NCI-H2081 (cell line): ENCODE data around the gene POLR1B.
"Not testable (repeated sequence)": the region's sequence is repeated elsewhere in the genome, so short reads cannot be mapped to it uniquely, and the experiment has no call there.

Experiments
- DNase-seq, 2 experiments: peaks; one replicate each; lab custom pipeline; 2025; lab: John Stamatoyannopoulos, UW

The POLR1B gene

GRCh38 chr2:112600634-112601033 is 58.4 kb downstream of the POLR1B start:
- DNase-seq: no peak

DNA sequence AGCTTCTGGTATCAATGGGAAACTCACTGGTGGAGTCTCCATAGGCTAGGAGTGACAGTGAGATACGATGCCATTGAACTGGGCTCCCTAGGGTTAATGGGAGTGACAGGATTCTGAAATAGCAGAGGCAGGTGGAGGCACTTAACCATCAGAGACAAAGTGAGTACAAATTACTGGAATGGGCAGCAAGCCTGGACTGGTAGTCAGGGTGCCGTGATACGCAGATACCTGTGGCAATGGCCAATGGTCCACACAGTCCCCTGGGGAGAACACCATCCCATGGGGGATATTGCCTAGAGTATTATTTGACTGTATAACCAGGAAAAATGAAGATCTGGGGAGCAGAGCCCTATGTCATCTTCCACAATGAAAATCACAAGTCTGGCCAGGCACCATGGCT is 59.5 kb downstream of the POLR1B start:
- peak in 1 of 2 experiments; percentile 12 for DNase-seq

DNA sequence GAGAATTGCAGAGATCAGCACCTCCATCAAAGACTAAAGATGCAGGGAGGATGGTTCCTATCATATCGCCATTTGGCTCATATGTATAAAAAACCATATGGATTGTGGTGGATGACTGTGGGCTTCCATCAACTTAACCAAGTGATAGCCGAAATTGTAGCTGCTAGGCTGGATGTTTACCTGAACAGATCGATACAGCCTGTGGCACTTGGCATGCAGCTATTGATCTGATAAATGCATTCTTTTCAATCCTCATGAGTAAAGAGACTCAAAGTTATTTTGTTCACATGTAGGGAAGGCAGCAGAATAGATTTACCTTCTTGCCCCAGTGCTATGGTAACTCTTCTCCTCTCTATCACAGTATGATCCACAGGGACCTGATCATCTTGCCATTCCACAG is 60.7 kb downstream of the POLR1B start:
- DNase-seq: no peak

DNA sequence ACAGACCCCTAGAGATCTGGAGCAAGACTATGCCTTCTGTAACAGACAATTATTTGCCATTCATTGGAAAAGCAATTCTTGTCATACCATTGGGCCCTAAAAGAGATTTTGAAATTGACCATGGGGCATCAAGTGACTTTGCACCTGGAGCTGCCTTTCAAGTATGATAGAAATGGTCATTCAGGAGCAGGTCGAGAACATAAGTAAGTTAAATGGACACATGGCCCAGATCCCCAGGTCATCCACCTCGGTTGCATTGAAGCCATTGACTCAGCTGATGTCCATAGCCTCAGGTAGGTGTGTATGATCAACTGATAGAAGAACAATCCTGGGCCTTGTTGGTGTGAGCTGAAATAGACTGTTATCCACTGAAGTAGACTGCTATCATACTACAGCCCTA is 61.5 kb downstream of the POLR1B start:
- no peak for DNase-seq

DNA sequence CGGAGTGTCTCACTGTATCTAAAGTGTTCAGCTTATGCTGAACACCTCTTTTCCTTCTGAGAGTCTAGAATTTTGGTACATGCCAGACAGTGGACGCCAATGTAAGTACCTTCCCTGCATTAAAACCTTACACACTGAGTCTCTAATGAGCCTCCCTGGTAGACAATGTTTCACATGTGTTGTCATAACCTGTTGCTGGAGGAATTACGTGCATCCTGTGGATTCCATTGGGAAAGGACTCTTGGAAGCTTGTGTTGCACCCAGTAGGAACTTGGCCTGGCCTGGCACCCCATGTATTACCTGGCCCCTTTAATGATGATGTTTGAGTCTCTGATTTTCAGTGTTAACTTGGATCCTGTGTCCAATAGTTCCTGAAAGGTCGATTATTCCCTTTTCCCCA is 62.7 kb downstream of the POLR1B start:
- DNase-seq: no peak

GRCh38 chr2:112605926-112606325 is 63.7 kb downstream of the POLR1B start:
- no peak for DNase-seq

- DNase-seq: no peak
These were observed 64.3 kb downstream of the POLR1B start for GRCh38 chr2:112606547-112606946.

GRCh38 chr2:112607680-112608438 is 65.6 kb downstream of the POLR1B start:
- DNase-seq: no peak

- not testable (repeated sequence) for DNase-seq
These were observed 67.1 kb downstream of the POLR1B start for GRCh38 chr2:112609320-112609719.

DNA sequence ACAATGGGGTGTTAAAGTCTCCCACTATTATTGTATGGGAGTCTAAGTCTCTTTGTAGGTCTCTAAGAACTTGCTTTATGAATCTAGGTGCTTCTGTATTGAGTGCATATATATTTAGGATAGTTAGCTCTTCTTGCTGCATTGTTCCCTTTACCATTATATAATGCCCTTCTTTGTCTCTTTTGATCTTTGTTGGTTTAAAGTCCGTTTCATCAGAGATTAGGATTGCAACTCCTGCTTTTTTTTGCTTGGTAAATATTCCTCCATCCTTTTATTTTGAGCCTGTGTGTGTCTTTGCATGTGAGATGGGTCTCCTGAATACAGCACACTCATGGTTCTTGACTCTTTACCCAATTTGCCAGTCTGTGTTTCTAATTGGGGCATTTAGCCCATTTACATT is 70.0 kb downstream of the POLR1B start:
- not testable (repeated sequence) for DNase-seq

DNA sequence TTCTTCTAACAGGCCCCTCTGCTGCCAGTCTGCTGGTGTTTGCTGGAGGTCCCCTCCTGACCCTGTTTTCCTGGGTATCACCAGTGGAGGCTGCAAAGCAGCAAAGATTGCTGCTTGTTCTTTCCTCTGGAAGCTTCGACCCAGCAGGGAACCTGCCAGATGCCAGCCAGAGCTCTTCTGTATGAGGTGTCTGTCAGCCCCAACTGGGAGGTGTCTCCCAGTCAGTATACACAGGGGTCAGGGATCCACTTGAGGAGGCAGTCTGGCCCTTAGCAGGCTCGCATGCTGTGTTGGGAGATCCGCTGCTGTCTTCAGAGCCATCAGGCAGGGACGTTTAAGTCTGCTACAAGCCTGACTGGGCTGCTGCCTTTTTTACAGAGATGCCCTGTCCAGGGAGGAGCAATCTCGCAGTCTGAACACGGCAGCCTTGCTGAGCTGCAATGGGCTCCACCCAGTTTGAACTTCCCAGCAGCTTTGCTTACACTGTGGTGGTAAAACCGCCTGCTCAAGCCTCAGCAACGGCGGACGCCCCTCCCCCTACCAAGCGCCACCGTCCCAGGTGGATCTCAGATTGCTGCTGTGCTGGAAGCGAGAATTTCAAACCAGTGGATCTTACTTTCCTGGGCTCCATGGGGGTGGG is 72.1 kb downstream of the POLR1B start:
- no peak for DNase-seq

DNA sequence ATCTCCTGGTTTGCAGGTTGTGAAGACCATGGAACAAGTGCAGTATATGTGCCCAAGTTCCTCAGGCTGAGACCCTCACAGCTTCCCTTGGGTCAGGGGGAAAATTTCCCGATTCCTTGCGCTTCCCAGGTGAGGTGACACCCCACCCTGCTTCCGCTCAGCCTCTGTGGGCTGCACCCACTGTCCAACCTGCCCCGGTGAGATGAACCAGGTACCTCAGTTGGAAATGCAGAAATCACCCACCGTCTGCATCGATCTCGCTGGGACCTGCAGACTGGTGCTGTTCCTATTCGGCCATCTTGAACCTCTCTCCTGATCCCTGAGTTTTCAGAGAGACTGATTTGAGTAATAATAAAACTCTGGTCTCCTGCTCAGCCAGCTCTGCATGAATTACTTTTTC is 72.8 kb downstream of the POLR1B start:
- no peak for DNase-seq

- DNase-seq: not testable (repeated sequence)
These were observed 73.5 kb downstream of the POLR1B start for GRCh38 chr2:112615798-112616197.

DNA sequence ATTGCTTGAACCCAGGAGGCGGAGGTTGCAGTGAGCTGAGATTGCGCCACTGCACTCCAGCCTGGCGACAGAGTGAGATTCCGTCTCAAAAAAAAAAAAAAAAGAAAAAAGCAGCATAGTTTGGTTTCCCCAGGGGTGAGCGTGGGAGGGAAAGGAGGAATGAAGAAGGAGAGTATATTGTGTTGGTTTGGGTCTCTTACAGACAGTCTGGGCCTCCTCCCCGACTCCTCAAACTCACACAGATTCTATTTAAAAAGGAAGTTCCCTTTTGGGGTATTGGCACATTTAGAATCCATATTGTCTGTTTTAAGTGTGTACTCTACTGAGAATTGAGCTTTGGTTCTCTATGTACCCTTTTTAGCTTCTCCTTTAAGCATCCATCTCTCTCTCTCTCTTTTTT is 76.1 kb downstream of the POLR1B start:
- DNase-seq: no peak

DNA sequence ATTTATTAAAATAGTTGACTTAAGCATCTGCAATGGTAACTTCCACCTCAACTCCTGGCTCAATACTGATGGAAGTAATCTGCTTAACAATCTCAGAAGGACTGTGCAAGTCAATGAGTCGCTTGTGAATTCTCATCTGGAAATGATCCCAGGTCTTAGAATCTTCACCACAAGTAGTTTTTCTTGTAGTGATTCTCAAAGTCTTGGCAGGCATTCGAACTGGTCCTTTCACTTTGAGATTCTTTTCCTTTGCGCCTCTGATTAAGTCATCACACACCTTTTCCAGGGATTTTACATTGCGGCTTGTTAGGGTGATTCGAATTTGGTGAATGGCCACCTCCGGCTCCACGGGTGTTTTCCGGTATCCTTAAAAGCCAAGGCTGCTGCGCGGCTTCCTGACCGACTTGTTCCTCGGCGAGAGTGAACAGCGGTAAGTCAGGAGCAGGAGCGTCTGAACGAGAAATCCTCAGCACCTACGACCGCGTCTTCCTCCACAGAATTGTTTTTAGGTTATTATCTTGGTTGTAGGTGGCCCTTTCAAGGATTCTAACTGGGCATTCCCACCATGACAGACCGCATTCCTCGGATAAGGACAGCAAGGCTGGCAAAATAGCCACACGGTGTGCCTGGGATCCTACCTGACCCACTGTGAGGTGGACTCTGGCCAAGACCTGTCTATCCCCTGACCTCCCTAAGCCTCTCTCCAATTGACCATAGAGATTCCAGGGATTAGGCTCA is 79.7 kb downstream of the POLR1B start:
- DNase-seq: no peak

- no peak for DNase-seq
These were observed 80.2 kb downstream of the POLR1B start for GRCh38 chr2:112622528-112622849.

- no peak for DNase-seq
These were observed 81.9 kb downstream of the POLR1B start for GRCh38 chr2:112623913-112624777.

- DNase-seq: no peak
These were observed 83.3 kb downstream of the POLR1B start for GRCh38 chr2:112625474-112626114.

GRCh38 chr2:112626604-112627059 is 84.4 kb downstream of the POLR1B start:
- DNase-seq: peak; percentile 63 to 76
